Karpas-422 (cell line): Measurements from ENCODE around the gene NARS2. TPM values are rescaled to one million over a fixed set of nuclear protein-coding genes. Genes with fewer than 3 reads are reported as not detected.

Source experiments
- DNase-seq: peaks from one replicate; pipeline ENCODE4 v3.0.0-alpha.2; 2015
- H2AFZ ChIP-seq: fragments of 200-600 bp; sonication (generic); 2 replicates; pipeline ENCODE4 v1.6.1; 2014; ENCODE audit warnings: antibody characterized with exemption, low read length, mixed read lengths
- H3K27ac ChIP-seq: fragments of 200-600 bp; sonication (generic); 2 replicates; pipeline ENCODE4 v1.5.1; 2014; ENCODE audit warnings: mild to moderate bottlenecking, low read length, moderate library complexity
- H3K27me3 ChIP-seq: fragments of 200-600 bp; sonication (generic); 2 replicates; pipeline ENCODE4 v1.6.1; 2014; ENCODE audit warnings: low read length, mixed read lengths
- H3K36me3 ChIP-seq: fragments of 200-600 bp; sonication (generic); 2 replicates; pipeline ENCODE4 v1.6.1; 2014; ENCODE audit warnings: low read length, mixed read lengths; ENCODE audit not compliant: insufficient read depth
- H3K4me1 ChIP-seq: fragments of 200-600 bp; sonication (generic); 2 replicates; pipeline ENCODE4 v1.6.1; 2014; ENCODE audit warnings: mild to moderate bottlenecking, low read length, mixed read lengths
- H3K4me2 ChIP-seq: fragments of 200-600 bp; sonication (generic); 2 replicates; pipeline ENCODE4 v1.6.1; 2014; ENCODE audit warnings: low read length, low read depth, mild to moderate bottlenecking; ENCODE audit not compliant: poor library complexity, severe bottlenecking
- H3K4me3 ChIP-seq: fragments of 200-600 bp; sonication (generic); 2 replicates; pipeline ENCODE4 v1.5.1; 2014; ENCODE audit warnings: mild to moderate bottlenecking, antibody characterized with exemption, low read length, mixed read lengths
- H3K79me2 ChIP-seq: fragments of 200-600 bp; sonication (generic); 2 replicates; pipeline ENCODE4 v1.6.1; 2014; ENCODE audit warnings: mild to moderate bottlenecking, low read length, mixed read lengths
- H3K9ac ChIP-seq: fragments of 200-600 bp; sonication (generic); 2 replicates; pipeline ENCODE4 v1.6.0; 2014; ENCODE audit warnings: low read length
- H3K9me2 ChIP-seq: fragments of 200-600 bp; sonication (generic), shearing (Covaris generic); replicated peaks from 2 replicates; pipeline ENCODE4 v1.6.0; 2014; ENCODE audit warnings: mild to moderate bottlenecking, low read length, moderate library complexity; ENCODE audit not compliant: insufficient read depth
- H3K9me3 ChIP-seq: fragments of 300-700, 200-600 bp; sonication (generic); 2 replicates; pipeline ENCODE4 v1.6.1; 2014; ENCODE audit warnings: low read length, mixed read lengths
- H4K20me1 ChIP-seq: fragments of 200-600 bp; sonication (generic); 2 replicates; pipeline ENCODE4 v1.6.1; 2014; ENCODE audit warnings: mild to moderate bottlenecking, antibody characterized with exemption, low read length, low read depth; ENCODE audit not compliant: insufficient read depth
- total RNA-seq: library from RNA; depleted of rRNA; stranded (reverse); fragments of >200 nt; shearing (Covaris generic); gene quantifications from 2 replicates; pipeline ENCODE4 v1.2.3, GENCODE V29; 2014; ENCODE audit warnings: low replicate concordance

Gene NARS2
- total RNA-seq, 1 experiment from 2014 or later: 33.3 TPM

- H3K27me3 ChIP-seq: no peaks in the 10 kb centered on the region
- no peak overlapping the region for H2AFZ ChIP-seq
- H4K20me1 ChIP-seq: no peaks in the 10 kb centered on the region
- no peak overlapping the region for H3K9ac ChIP-seq
- no peaks in the 10 kb centered on the region for H3K4me1 ChIP-seq
- peaks cover 42% of the 10 kb centered on the region for H3K79me2 ChIP-seq
- peaks cover 15% of the 10 kb centered on the region for H3K9me3 ChIP-seq
- H3K27ac ChIP-seq: no peak overlapping the region
- H3K4me3 ChIP-seq: no peak overlapping the region
- no peak overlapping the region for H3K4me2 ChIP-seq
- DNase-seq: no peak
- H3K36me3 ChIP-seq: peaks cover 17% of the 10 kb centered on the region
- no peaks in the 10 kb centered on the region for H3K9me2 ChIP-seq
Measured at GRCh38 chr11:78510597-78510996, 64.1 kb downstream of the NARS2 start.

DNA sequence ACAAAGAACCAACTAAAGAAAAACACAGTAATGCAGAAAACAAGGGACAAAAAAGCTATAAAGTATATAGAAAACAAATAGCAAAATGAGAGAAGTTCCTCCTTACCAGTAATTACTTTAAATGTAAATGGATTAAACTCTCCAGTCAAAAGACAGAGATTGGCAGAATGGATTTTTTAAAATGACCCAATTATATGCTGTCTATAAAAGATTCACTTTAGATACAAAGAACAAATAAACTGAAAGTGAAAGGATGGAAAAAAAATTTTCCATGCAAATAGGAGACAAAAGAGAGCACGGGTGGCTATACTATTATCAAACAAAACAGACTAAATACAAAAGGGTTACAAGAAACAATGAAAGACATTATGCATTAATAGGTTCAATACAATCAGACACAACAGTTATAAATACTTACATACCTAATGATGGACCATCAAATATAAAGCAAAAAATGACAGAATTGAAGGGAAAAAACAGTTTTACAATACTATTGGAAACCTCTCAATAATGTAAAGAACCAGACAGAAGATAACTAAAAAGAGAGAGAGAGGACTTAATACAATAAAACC is 64.6 kb downstream of the NARS2 start:
- Histone ChIP-seq H3K4me2 (no peak overlapping the region), H3K79me2 (peaks cover 43% of the 10 kb centered on the region), H3K9me2 (no peaks in the 10 kb centered on the region), H3K27ac (no peak overlapping the region), H3K9me3 (peaks cover 15% of the 10 kb centered on the region), H3K36me3 (peaks cover 17% of the 10 kb centered on the region), H3K4me3 (no peak overlapping the region), H4K20me1 (no peaks in the 10 kb centered on the region), H3K9ac (no peak overlapping the region), H3K27me3 (no peaks in the 10 kb centered on the region), H3K4me1 (no peaks in the 10 kb centered on the region), H2AFZ (no peak overlapping the region)
- DNase-seq: no peak

GRCh38 chr11:78504708-78505107 is 70.0 kb downstream of the NARS2 start:
- Histone ChIP-seq H3K9me3 (no peaks in the 10 kb centered on the region), H3K4me1 (peaks cover 6% of the 10 kb centered on the region)
- DNase-seq: no peak

GRCh38 chr11:78504181-78504580 is 70.5 kb downstream of the NARS2 start:
- Histone ChIP-seq H3K9me2 (no peaks in the 10 kb centered on the region), H3K4me1 (peaks cover 6% of the 10 kb centered on the region), H3K9ac (no peak overlapping the region), H3K9me3 (no peaks in the 10 kb centered on the region), H4K20me1 (no peaks in the 10 kb centered on the region), H2AFZ (no peak overlapping the region), H3K27ac (no peak overlapping the region), H3K79me2 (peaks cover 77% of the 10 kb centered on the region), H3K4me3 (no peak overlapping the region), H3K4me2 (no peak overlapping the region), H3K36me3 (no peaks in the 10 kb centered on the region), H3K27me3 (no peaks in the 10 kb centered on the region)
- no peak for DNase-seq

More at GRCh38 chr11:78504708-78505107, 70.0 kb downstream of the NARS2 start:
- Histone ChIP-seq H3K79me2 (peaks cover 77% of the 10 kb centered on the region), H3K27me3 (no peaks in the 10 kb centered on the region), H3K4me3 (no peak overlapping the region), H3K36me3 (no peaks in the 10 kb centered on the region), H3K9ac (no peak overlapping the region), H3K9me2 (no peaks in the 10 kb centered on the region), H3K4me2 (no peak overlapping the region), H3K27ac (no peak overlapping the region), H2AFZ (no peak overlapping the region), H4K20me1 (no peaks in the 10 kb centered on the region)

GRCh38 chr11:78499971-78500370 is 74.7 kb downstream of the NARS2 start:
- DNase-seq: no peak
- Histone ChIP-seq H3K4me1 (peaks cover 6% of the 10 kb centered on the region), H3K9ac (no peak overlapping the region), H3K27me3 (no peaks in the 10 kb centered on the region), H3K4me2 (no peak overlapping the region), H3K36me3 (no peaks in the 10 kb centered on the region), H3K9me2 (no peaks in the 10 kb centered on the region), H3K27ac (no peak overlapping the region), H2AFZ (no peak overlapping the region), H4K20me1 (no peaks in the 10 kb centered on the region), H3K4me3 (no peak overlapping the region), H3K9me3 (no peaks in the 10 kb centered on the region), H3K79me2 (peaks cover 75% of the 10 kb centered on the region)

- no peaks in the 10 kb centered on the region for H3K36me3 ChIP-seq
- H3K27me3 ChIP-seq: no peaks in the 10 kb centered on the region
- H3K4me3 ChIP-seq: no peak overlapping the region
- no peak overlapping the region for H3K27ac ChIP-seq
- H3K9me2 ChIP-seq: no peaks in the 10 kb centered on the region
- no peak overlapping the region for H2AFZ ChIP-seq
- H3K4me2 ChIP-seq: no peak overlapping the region
- H4K20me1 ChIP-seq: no peaks in the 10 kb centered on the region
- no peak for DNase-seq
- no peaks in the 10 kb centered on the region for H3K9me3 ChIP-seq
- peaks cover 60% of the 10 kb centered on the region for H3K79me2 ChIP-seq
- peaks cover 6% of the 10 kb centered on the region for H3K4me1 ChIP-seq
- H3K9ac ChIP-seq: no peak overlapping the region
Measured at GRCh38 chr11:78497293-78497692, 77.4 kb downstream of the NARS2 start.

- Histone ChIP-seq H3K4me2 (no peak overlapping the region), H3K9me3 (no peaks in the 10 kb centered on the region), H3K36me3 (no peaks in the 10 kb centered on the region), H3K4me1 (peaks cover 6% of the 10 kb centered on the region; the same call in 1 of the 2 replicates), H3K4me3 (no peak overlapping the region), H3K27me3 (no peaks in the 10 kb centered on the region), H3K27ac (no peak overlapping the region), H3K9ac (no peak overlapping the region), H4K20me1 (no peaks in the 10 kb centered on the region), H3K9me2 (no peaks in the 10 kb centered on the region), H2AFZ (no peak overlapping the region), H3K79me2 (peaks cover 35% of the 10 kb centered on the region)
- no peak for DNase-seq
Measured at GRCh38 chr11:78493413-78493975, 81.2 kb downstream of the NARS2 start.

- no peak for DNase-seq
- Histone ChIP-seq H3K9me3 (no peaks in the 10 kb centered on the region), H3K79me2 (peaks cover 35% of the 10 kb centered on the region), H3K27ac (no peak overlapping the region), H3K9ac (no peak overlapping the region), H2AFZ (no peak overlapping the region), H3K4me2 (no peak overlapping the region), H3K9me2 (no peaks in the 10 kb centered on the region), H3K4me1 (peaks cover 6% of the 10 kb centered on the region; the same call in 1 of the 2 replicates), H4K20me1 (no peaks in the 10 kb centered on the region), H3K27me3 (no peaks in the 10 kb centered on the region), H3K4me3 (no peak overlapping the region), H3K36me3 (no peaks in the 10 kb centered on the region)
Measured at GRCh38 chr11:78492973-78493372, 81.7 kb downstream of the NARS2 start.
